H1 (cell line): ENCODE data around the gene ZNF441. TPM values are rescaled to one million over a fixed set of nuclear protein-coding genes. Genes with fewer than 3 reads are reported as not detected.

Experiments used
- CTCF ChIA-PET: fragments of 300-600 bp; sonication (Branson Sonifier 250); formaldehyde crosslinking; loops from one replicate; lab custom pipeline; 2021; ENCODE audit not compliant: partially characterized antibody; lab: Charles Lee
- POLR2A ChIA-PET: fragments of 300-600 bp; sonication (Branson Sonifier 250); formaldehyde crosslinking; loops from one replicate; lab custom pipeline; 2021; ENCODE audit warnings: inconsistent platforms; ENCODE audit not compliant: partially characterized antibody; lab: Charles Lee
- DNase-seq, 2 experiments: peaks; one replicate each; pipeline versions ENCODE4 v3.0.0 to v3.0.0-alpha.2; 2010 to 2022; ENCODE audit warnings: low spot score in 2 of 2, low read depth in 1 of 2, mixed read lengths in 1 of 2
- FAIRE-seq: peaks from 2 replicates; lab custom pipeline; 2011; peaks lifted over from hg19 to GRCh38; lab: Jason Lieb, UNC
- H2AFZ ChIP-seq: 2 replicates; pipeline ENCODE4 v1.8.1; 2012; ENCODE audit warnings: low read length, inconsistent platforms
- H2AK5ac ChIP-seq: 2 replicates; pipeline ENCODE4 v1.6.1; 2013; ENCODE audit warnings: low read depth, low read length
- H2BK120ac ChIP-seq: replicated peaks from 2 replicates; pipeline ENCODE3; 2013; ENCODE audit warnings: low read depth, low read length, inconsistent platforms
- H2BK12ac ChIP-seq: 2 replicates; pipeline ENCODE4 v1.6.1; 2013; ENCODE audit warnings: low read depth, low read length
- H2BK15ac ChIP-seq: 2 replicates; pipeline ENCODE4 v1.6.1; 2013; ENCODE audit warnings: low read length
- H2BK20ac ChIP-seq: 2 replicates; pipeline ENCODE4 v1.6.1; 2013; ENCODE audit warnings: low read length
- H2BK5ac ChIP-seq: 2 replicates; pipeline ENCODE4 v1.6.1; 2013; ENCODE audit warnings: low read depth, low read length
- H3K14ac ChIP-seq: 2 replicates; pipeline ENCODE4 v1.6.1; 2013; ENCODE audit warnings: inconsistent platforms; ENCODE audit not compliant: insufficient read length
- H3K18ac ChIP-seq: 2 replicates; pipeline ENCODE4 v1.6.1; 2013; ENCODE audit warnings: low read length; ENCODE audit errors: extremely low read depth
- H3K23ac ChIP-seq: 2 replicates; pipeline ENCODE4 v1.6.1; 2013; ENCODE audit warnings: inconsistent platforms; ENCODE audit not compliant: insufficient read length
- H3K23me2 ChIP-seq: 2 replicates; pipeline ENCODE4 v1.6.1; 2013; ENCODE audit warnings: low read depth, low read length
- H3K27ac ChIP-seq: 2 replicates; pipeline ENCODE4 v1.6.1; 2011; ENCODE audit warnings: low read depth, low read length, inconsistent platforms
- H3K27me3 ChIP-seq, 4 experiments: replicated peaks in 1 of 4; 1 replicate in 1 of 4; 2 replicates in 3 of 4; pipeline versions ENCODE4 v1.6.1 to v1.8.1; 2011 to 2013; ENCODE audit warnings: low read length in 3 of 4, mild to moderate bottlenecking in 3 of 4, inconsistent platforms in 2 of 4, mixed read lengths in 2 of 4, moderate library complexity in 1 of 4; ENCODE audit not compliant: control insufficient read depth in 3 of 4, insufficient read depth in 3 of 4; ENCODE audit errors: extremely low read depth in 1 of 4
- H3K36me3 ChIP-seq, 4 experiments: 2 replicates each; pipeline versions ENCODE4 v1.6.1 to v1.8.1; 2011 to 2013; ENCODE audit warnings: mild to moderate bottlenecking in 4 of 4, low read length in 3 of 4, moderate library complexity in 2 of 4, control low read depth in 1 of 4, inconsistent platforms in 1 of 4; ENCODE audit not compliant: insufficient read depth in 4 of 4, control insufficient read depth in 2 of 4
- H3K4ac ChIP-seq: replicated peaks from 2 replicates; pipeline ENCODE3; 2013; ENCODE audit warnings: low read length, low read depth, mixed read lengths, inconsistent platforms; ENCODE audit not compliant: insufficient read length
- H3K4me1 ChIP-seq, 4 experiments: replicated peaks in 1 of 4; 1 replicate in 1 of 4; 2 replicates in 3 of 4; pipeline versions ENCODE4 v1.6.1 to v1.8.1; 2011 to 2013; ENCODE audit warnings: low read length in 3 of 4, inconsistent platforms in 2 of 4, mixed read lengths in 1 of 4; ENCODE audit not compliant: insufficient read depth in 4 of 4, control insufficient read depth in 3 of 4
- H3K4me2 ChIP-seq, 2 experiments: 2 replicates each; pipeline versions ENCODE4 v1.6.1 to v1.8.1; 2011 to 2013; ENCODE audit warnings: low read depth in 2 of 2, low read length in 2 of 2, control low read depth in 1 of 2, inconsistent platforms in 1 of 2, mild to moderate bottlenecking in 1 of 2; ENCODE audit not compliant: insufficient read depth in 1 of 2
- H3K4me3 ChIP-seq, 4 experiments: fragments of 200-600, 300-600 bp in 1 of 4; sonication (generic), shearing (Covaris generic), sonication (Bioruptor Twin) in 1 of 4; 2 replicates each; pipeline versions ENCODE4 v1.5.1 to v1.8.1; 2011 to 2016; ENCODE audit warnings: low read length in 4 of 4, low read depth in 3 of 4, control low read depth in 2 of 4, inconsistent platforms in 2 of 4, mild to moderate bottlenecking in 2 of 4, mixed read lengths in 1 of 4, moderate library complexity in 1 of 4; ENCODE audit not compliant: insufficient read depth in 2 of 4; ENCODE audit errors: extremely low read depth in 1 of 4
- H3K56ac ChIP-seq: replicated peaks from 2 replicates; pipeline ENCODE3; 2013; ENCODE audit warnings: low read depth, mild to moderate bottlenecking, mixed read lengths, low read length, inconsistent platforms; ENCODE audit not compliant: insufficient read length
- H3K79me1 ChIP-seq: 2 replicates; pipeline ENCODE4 v1.6.1; 2013; ENCODE audit warnings: low read depth, low read length, control low read depth
- H3K79me2 ChIP-seq, 2 experiments: 2 replicates each; pipeline versions ENCODE4 v1.6.1 to v1.8.1; 2012 to 2013; ENCODE audit warnings: low read length in 2 of 2, mild to moderate bottlenecking in 2 of 2, inconsistent platforms in 1 of 2; ENCODE audit not compliant: insufficient read depth in 2 of 2, control insufficient read depth in 1 of 2
- H3K9ac ChIP-seq, 4 experiments: replicated peaks in 1 of 4; 1 replicate in 1 of 4; 2 replicates in 3 of 4; pipeline versions ENCODE4 v1.6.1 to v1.8.1; 2011 to 2013; ENCODE audit warnings: low read depth in 3 of 4, low read length in 3 of 4, control low read depth in 2 of 4, mild to moderate bottlenecking in 2 of 4, moderate library complexity in 2 of 4, inconsistent platforms in 1 of 4; ENCODE audit errors: extremely low read depth in 1 of 4
- H3K9me3 ChIP-seq, 2 experiments: 2 replicates each; pipeline versions ENCODE4 v1.6.1 to v1.8.1; 2012 to 2013; ENCODE audit warnings: mild to moderate bottlenecking in 2 of 2, moderate library complexity in 2 of 2, control low read depth in 1 of 2, inconsistent platforms in 1 of 2, low read depth in 1 of 2, low read length in 1 of 2, mixed read lengths in 1 of 2; ENCODE audit not compliant: insufficient read depth in 2 of 2
- H4K20me1 ChIP-seq, 2 experiments: replicated peaks in 1 of 2; 2 replicates each; pipeline versions ENCODE3 to v1.8.1; 2011 to 2013; ENCODE audit warnings: inconsistent platforms in 2 of 2, low read length in 2 of 2, mild to moderate bottlenecking in 1 of 2; ENCODE audit not compliant: insufficient read depth in 2 of 2, control insufficient read depth in 1 of 2
- H4K5ac ChIP-seq: 2 replicates; pipeline ENCODE4 v1.6.1; 2013; ENCODE audit warnings: low read length, low read depth, mixed read lengths, inconsistent platforms; ENCODE audit not compliant: insufficient read length
- H4K8ac ChIP-seq: 2 replicates; pipeline ENCODE4 v1.8.0; 2013; ENCODE audit warnings: mild to moderate bottlenecking, moderate library complexity, low read length, inconsistent platforms; ENCODE audit not compliant: insufficient read depth; ENCODE audit errors: extremely low read depth
- H4K91ac ChIP-seq: replicated peaks from 2 replicates; pipeline ENCODE3; 2013; ENCODE audit warnings: low read length, mixed read lengths, inconsistent platforms; ENCODE audit not compliant: insufficient read length
- CEBPB ChIP-seq: IDR thresholded peaks from 2 replicates; pipeline ENCODE4 v1.6.1; 2012; ENCODE audit warnings: low read depth, low read length
- CREB1 ChIP-seq: IDR thresholded peaks from 2 replicates; pipeline ENCODE4 v1.6.1; 2012; ENCODE audit warnings: inconsistent platforms
- CTCF ChIP-seq, 3 experiments: IDR thresholded peaks; 1 replicate in 2 of 3; 2 replicates in 1 of 3; pipeline versions ENCODE4 v1.5.1 to v1.6.1; 2011; ENCODE audit warnings: low read length in 3 of 3, mild to moderate bottlenecking in 3 of 3, inconsistent platforms in 2 of 3, low read depth in 1 of 3, moderate library complexity in 1 of 3; ENCODE audit not compliant: insufficient read depth in 1 of 3; ENCODE audit errors: control extremely low read depth in 1 of 3
- EGR1 ChIP-seq: IDR thresholded peaks from 2 replicates; pipeline ENCODE4 v1.6.1; 2011; ENCODE audit warnings: low read depth, low read length, borderline replicate concordance
- FOSL1 ChIP-seq: IDR thresholded peaks from 2 replicates; pipeline ENCODE4 v1.6.1; 2011; ENCODE audit warnings: mild to moderate bottlenecking, low read depth, low read length, moderate library complexity; ENCODE audit not compliant: insufficient read depth
- HDAC6 ChIP-seq: IDR thresholded peaks from one replicate; pipeline ENCODE4 v1.7.1; 2012; ENCODE audit warnings: low read depth, mild to moderate bottlenecking, inconsistent platforms, low read length, moderate library complexity
- KDM1A ChIP-seq: fragments of 200-600, 300-600 bp; sonication (generic); IDR thresholded peaks from 2 replicates; pipeline ENCODE4 v1.7.1; 2016; ENCODE audit warnings: mild to moderate bottlenecking, low read length, borderline replicate concordance
- SIRT6 ChIP-seq: IDR thresholded peaks from one replicate; pipeline ENCODE4 v1.7.1; 2012; ENCODE audit warnings: low read length, inconsistent platforms
- SUZ12 ChIP-seq: fragments of 200-600 bp; sonication (generic); IDR thresholded peaks from 2 replicates; pipeline ENCODE4 v1.6.1; 2012; ENCODE audit warnings: mild to moderate bottlenecking, inconsistent platforms, low read length, moderate library complexity, mixed read lengths
- TAF1 ChIP-seq: IDR thresholded peaks from 2 replicates; pipeline ENCODE4 v1.6.1; 2011; ENCODE audit warnings: mild to moderate bottlenecking, low read depth, low read length
- TAF7 ChIP-seq: optimal IDR thresholded peaks from 2 replicates; pipeline ENCODE3; 2011; ENCODE audit warnings: low read depth, mild to moderate bottlenecking, inconsistent platforms, low read length, moderate library complexity, borderline replicate concordance
- USF2 ChIP-seq: IDR thresholded peaks from 2 replicates; pipeline ENCODE4 v1.6.1; 2011; ENCODE audit warnings: low read length, improper control_type of control experiment
- WGBS, 2 experiments: shearing (Covaris generic) in 1 of 2; methylation state at CpG; one replicate each; pipeline versions ENCODE4 v1.1.6 to v1.1.7; 2013 to 2015; ENCODE audit warnings: low lambda C conversion rate in 2 of 2, mixed read lengths in 2 of 2, inconsistent platforms in 1 of 2, low coverage in 1 of 2, missing lambda C conversion rate in 1 of 2; ENCODE audit not compliant: insufficient replicate concordance in 2 of 2, insufficient coverage in 1 of 2, insufficient read length in 1 of 2; ENCODE audit errors: extremely low coverage in 1 of 2, missing lambda C conversion rate in 1 of 2; 5-methylcytosine and 5-hydroxymethylcytosine counted together
- polyA plus RNA-seq, 7 experiments: library from polyadenylated mRNA; depleted of rRNA in 3 of 7; stranded (reverse) in 5 of 7; unstranded in 2 of 7; fragments of >200 nt in 5 of 7; fragments of 200-250 nt in 2 of 7; gene quantifications; 1 replicate in 5 of 7; 2 replicates in 1 of 7; 4 replicates in 1 of 7; pipeline versions ENCODE4 v1.2.1 to v1.2.3, GENCODE V29; 2011 to 2013; ENCODE audit warnings: missing spikeins in 2 of 7, mixed read lengths in 2 of 7
- total RNA-seq: library from RNA; stranded (reverse); fragmentation: NEBNext Ultra II Directional; extraction: Animal tissue kit (Norgen Biotek cat#: 25700); gene quantifications from 2 replicates; pipeline ENCODE4 v1.2.1, GENCODE V29; 2021

The ZNF441 gene
- total and polyA plus RNA-seq, 2 of the 8 experiments (the other 6 are each of a cell fraction or from before 2014, with no cell fraction given) = 0.09 to 0.48 TPM

- Histone ChIP-seq H2BK5ac (no peak overlapping the region), H3K56ac (no peak overlapping the region), H2BK15ac (no peak overlapping the region), H3K18ac (no peak overlapping the region), H3K27ac (no peak overlapping the region), H3K4me1 (no peaks in the 10 kb centered on the region), H3K9me3 (peaks cover 42 to 60% of the 10 kb centered on the region in 2 experiments), H4K91ac (no peak overlapping the region), H3K79me2 (no peaks in the 10 kb centered on the region), H3K9ac (no peak overlapping the region), H4K8ac (no peak overlapping the region), H3K4ac (no peak overlapping the region), H3K27me3 (no peaks in the 10 kb centered on the region), H2BK120ac (no peak overlapping the region), H2AK5ac (no peak overlapping the region), H3K14ac (no peak overlapping the region), H4K20me1 (no peaks in the 10 kb centered on the region), H3K23me2 (no peaks in the 10 kb centered on the region), H3K4me3 (no peak overlapping the region), H3K36me3 (peaks cover 0 to 37% (median 10%) of the 10 kb centered on the region in 4 experiments; a peak in 6 of 8 replicates), H3K4me2 (no peak overlapping the region), H2AFZ (no peak overlapping the region), H3K79me1 (no peaks in the 10 kb centered on the region), H2BK20ac (no peak overlapping the region), H4K5ac (no peak overlapping the region), H2BK12ac (no peak overlapping the region), H3K23ac (no peak overlapping the region)
- DNase-seq (no peak), FAIRE-seq (no peak)
- 84% methylated on average over 2 of the region's 2 CpGs; no CpG with 5 or more reads in 1 of the 2 experiments for WGBS, 2 experiments
- CTCF ChIA-PET = no interaction called here
- POLR2A ChIA-PET = no interaction called here
- TF ChIP-seq EGR1 = no peak
- no peak for TF ChIP-seq FOSL1
- TF ChIP-seq SUZ12 = no peak
- TF ChIP-seq HDAC6 = no peak
- no peak for TF ChIP-seq CTCF (IDR thresholded peaks at IDR 0.05; ENCODE audit: control extremely low read depth in 1 of 3, insufficient read depth in 1 of 3, low read depth in 1 of 3, low read length in 3 of 3)
- no peak for TF ChIP-seq TAF7
- TF ChIP-seq SIRT6 = no peak
- TF ChIP-seq CEBPB = no peak
- TF ChIP-seq CREB1 = no peak
- TF ChIP-seq KDM1A = no peak
- TF ChIP-seq USF2 = no peak
- TF ChIP-seq TAF1 = no peak
Observed at GRCh38 chr19:11833541-11833940, 66.7 kb downstream of the ZNF441 start.
